ENCODE data around the gene POLR1B. TPM values are rescaled to one million over a fixed set of nuclear protein-coding genes. Genes with fewer than 3 reads are reported as not detected.
A peak's percentile ranks its signal among the peaks of the same experiment; 100 is the strongest.

POLR1B gene
- total RNA-seq, 1 experiment from 2014 or later, result 51.2 TPM

- DNase-seq (ENCODE audit: low spot score) (no peak), ATAC-seq (no peak)
- no peak for TF ChIP-seq ZBTB21 (CRISPR knock-in tag; IDR thresholded peaks at IDR 0.05; ENCODE audit: borderline replicate concordance)
- TF ChIP-seq, protein P1, sequence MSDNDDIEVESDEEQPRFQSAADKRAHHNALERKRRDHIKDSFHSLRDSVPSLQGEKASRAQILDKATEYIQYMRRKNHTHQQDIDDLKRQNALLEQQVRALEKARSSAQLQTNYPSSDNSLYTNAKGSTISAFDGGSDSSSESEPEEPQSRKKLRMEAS (CRISPR knock-in tag; IDR thresholded peaks at IDR 0.05), result no peak
- TF ChIP-seq, protein P2, sequence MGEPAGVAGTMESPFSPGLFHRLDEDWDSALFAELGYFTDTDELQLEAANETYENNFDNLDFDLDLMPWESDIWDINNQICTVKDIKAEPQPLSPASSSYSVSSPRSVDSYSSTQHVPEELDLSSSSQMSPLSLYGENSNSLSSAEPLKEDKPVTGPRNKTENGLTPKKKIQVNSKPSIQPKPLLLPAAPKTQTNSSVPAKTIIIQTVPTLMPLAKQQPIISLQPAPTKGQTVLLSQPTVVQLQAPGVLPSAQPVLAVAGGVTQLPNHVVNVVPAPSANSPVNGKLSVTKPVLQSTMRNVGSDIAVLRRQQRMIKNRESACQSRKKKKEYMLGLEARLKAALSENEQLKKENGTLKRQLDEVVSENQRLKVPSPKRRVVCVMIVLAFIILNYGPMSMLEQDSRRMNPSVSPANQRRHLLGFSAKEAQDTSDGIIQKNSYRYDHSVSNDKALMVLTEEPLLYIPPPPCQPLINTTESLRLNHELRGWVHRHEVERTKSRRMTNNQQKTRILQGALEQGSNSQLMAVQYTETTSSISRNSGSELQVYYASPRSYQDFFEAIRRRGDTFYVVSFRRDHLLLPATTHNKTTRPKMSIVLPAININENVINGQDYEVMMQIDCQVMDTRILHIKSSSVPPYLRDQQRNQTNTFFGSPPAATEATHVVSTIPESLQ (CRISPR knock-in tag; IDR thresholded peaks at IDR 0.05), result no peak
- TF ChIP-seq ZNF396 (CRISPR knock-in tag; IDR thresholded peaks at IDR 0.05; ENCODE audit: borderline replicate concordance), result no peak
- no peak for TF ChIP-seq ZNF423 (CRISPR knock-in tag; IDR thresholded peaks at IDR 0.05)
- no peak for TF ChIP-seq ELF4 (CRISPR knock-in tag; IDR thresholded peaks at IDR 0.05; ENCODE audit: low read depth)
- no peak for TF ChIP-seq ZNF317 (CRISPR knock-in tag; IDR thresholded peaks at IDR 0.05; ENCODE audit: borderline replicate concordance, low read depth)
- no peak for TF ChIP-seq ATF1 (CRISPR knock-in tag; IDR thresholded peaks at IDR 0.05)
- TF ChIP-seq FOXP1 (CRISPR knock-in tag; IDR thresholded peaks at IDR 0.05; ENCODE audit: borderline replicate concordance), result no peak
- TF ChIP-seq ARID4B (CRISPR knock-in tag; IDR thresholded peaks at IDR 0.05; ENCODE audit: borderline replicate concordance), result no peak
- no peak for TF ChIP-seq EMX1 (CRISPR knock-in tag; IDR thresholded peaks at IDR 0.05)
- TF ChIP-seq ZNF138 (CRISPR knock-in tag; conservative IDR thresholded peaks at IDR 0.05), result no peak
- ChIA-PET POLR2A (no interaction called here), CTCF (interaction anchor here (0.7 kb wide), 1 partner anchor 51 kb away, joined by 3 read pairs; no protein-coding TSS in a partner anchor)
- H3K9me3 Mint-ChIP-seq, result no peaks in the 10 kb centered on the region
- H3K36me3 Mint-ChIP-seq, result no peaks in the 10 kb centered on the region
- H3K4me1 Mint-ChIP-seq, result peaks cover 33% of the 10 kb centered on the region
- no peak overlapping the region for H3K4me3 Mint-ChIP-seq
- H3K27ac Mint-ChIP-seq, result no peak overlapping the region
- no peaks in the 10 kb centered on the region; the same call in 1 of the 2 replicates for H3K27me3 Mint-ChIP-seq (ENCODE audit: low read depth)
Measured at GRCh38 chr2:112618383-112618782, 76.1 kb downstream of the POLR1B start.

DNA sequence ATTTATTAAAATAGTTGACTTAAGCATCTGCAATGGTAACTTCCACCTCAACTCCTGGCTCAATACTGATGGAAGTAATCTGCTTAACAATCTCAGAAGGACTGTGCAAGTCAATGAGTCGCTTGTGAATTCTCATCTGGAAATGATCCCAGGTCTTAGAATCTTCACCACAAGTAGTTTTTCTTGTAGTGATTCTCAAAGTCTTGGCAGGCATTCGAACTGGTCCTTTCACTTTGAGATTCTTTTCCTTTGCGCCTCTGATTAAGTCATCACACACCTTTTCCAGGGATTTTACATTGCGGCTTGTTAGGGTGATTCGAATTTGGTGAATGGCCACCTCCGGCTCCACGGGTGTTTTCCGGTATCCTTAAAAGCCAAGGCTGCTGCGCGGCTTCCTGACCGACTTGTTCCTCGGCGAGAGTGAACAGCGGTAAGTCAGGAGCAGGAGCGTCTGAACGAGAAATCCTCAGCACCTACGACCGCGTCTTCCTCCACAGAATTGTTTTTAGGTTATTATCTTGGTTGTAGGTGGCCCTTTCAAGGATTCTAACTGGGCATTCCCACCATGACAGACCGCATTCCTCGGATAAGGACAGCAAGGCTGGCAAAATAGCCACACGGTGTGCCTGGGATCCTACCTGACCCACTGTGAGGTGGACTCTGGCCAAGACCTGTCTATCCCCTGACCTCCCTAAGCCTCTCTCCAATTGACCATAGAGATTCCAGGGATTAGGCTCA, 79.7 kb downstream of the POLR1B start:
- H3K27ac Mint-ChIP-seq, result 0 out of 2 replicates have a peak overlapping the region, but pooled peaks have one; percentile 48
- CTCF ChIA-PET, result interaction anchor here (1.2 kb wide), 1 partner anchor 105 kb away, joined by 3 read pairs; no protein-coding TSS in a partner anchor
- no peaks in the 10 kb centered on the region for H3K9me3 Mint-ChIP-seq
- TF ChIP-seq, protein P3, sequence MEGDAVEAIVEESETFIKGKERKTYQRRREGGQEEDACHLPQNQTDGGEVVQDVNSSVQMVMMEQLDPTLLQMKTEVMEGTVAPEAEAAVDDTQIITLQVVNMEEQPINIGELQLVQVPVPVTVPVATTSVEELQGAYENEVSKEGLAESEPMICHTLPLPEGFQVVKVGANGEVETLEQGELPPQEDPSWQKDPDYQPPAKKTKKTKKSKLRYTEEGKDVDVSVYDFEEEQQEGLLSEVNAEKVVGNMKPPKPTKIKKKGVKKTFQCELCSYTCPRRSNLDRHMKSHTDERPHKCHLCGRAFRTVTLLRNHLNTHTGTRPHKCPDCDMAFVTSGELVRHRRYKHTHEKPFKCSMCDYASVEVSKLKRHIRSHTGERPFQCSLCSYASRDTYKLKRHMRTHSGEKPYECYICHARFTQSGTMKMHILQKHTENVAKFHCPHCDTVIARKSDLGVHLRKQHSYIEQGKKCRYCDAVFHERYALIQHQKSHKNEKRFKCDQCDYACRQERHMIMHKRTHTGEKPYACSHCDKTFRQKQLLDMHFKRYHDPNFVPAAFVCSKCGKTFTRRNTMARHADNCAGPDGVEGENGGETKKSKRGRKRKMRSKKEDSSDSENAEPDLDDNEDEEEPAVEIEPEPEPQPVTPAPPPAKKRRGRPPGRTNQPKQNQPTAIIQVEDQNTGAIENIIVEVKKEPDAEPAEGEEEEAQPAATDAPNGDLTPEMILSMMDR (IDR thresholded peaks at IDR 0.05), result no peak
- TF ChIP-seq, protein P4, sequence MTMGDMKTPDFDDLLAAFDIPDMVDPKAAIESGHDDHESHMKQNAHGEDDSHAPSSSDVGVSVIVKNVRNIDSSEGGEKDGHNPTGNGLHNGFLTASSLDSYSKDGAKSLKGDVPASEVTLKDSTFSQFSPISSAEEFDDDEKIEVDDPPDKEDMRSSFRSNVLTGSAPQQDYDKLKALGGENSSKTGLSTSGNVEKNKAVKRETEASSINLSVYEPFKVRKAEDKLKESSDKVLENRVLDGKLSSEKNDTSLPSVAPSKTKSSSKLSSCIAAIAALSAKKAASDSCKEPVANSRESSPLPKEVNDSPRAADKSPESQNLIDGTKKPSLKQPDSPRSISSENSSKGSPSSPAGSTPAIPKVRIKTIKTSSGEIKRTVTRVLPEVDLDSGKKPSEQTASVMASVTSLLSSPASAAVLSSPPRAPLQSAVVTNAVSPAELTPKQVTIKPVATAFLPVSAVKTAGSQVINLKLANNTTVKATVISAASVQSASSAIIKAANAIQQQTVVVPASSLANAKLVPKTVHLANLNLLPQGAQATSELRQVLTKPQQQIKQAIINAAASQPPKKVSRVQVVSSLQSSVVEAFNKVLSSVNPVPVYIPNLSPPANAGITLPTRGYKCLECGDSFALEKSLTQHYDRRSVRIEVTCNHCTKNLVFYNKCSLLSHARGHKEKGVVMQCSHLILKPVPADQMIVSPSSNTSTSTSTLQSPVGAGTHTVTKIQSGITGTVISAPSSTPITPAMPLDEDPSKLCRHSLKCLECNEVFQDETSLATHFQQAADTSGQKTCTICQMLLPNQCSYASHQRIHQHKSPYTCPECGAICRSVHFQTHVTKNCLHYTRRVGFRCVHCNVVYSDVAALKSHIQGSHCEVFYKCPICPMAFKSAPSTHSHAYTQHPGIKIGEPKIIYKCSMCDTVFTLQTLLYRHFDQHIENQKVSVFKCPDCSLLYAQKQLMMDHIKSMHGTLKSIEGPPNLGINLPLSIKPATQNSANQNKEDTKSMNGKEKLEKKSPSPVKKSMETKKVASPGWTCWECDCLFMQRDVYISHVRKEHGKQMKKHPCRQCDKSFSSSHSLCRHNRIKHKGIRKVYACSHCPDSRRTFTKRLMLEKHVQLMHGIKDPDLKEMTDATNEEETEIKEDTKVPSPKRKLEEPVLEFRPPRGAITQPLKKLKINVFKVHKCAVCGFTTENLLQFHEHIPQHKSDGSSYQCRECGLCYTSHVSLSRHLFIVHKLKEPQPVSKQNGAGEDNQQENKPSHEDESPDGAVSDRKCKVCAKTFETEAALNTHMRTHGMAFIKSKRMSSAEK (CRISPR knock-in tag; IDR thresholded peaks at IDR 0.05; ENCODE audit: borderline replicate concordance), result no peak
- TF ChIP-seq SP1 (CRISPR knock-in tag; conservative IDR thresholded peaks at IDR 0.05) (no peak), SMAD3 (CRISPR knock-in tag; IDR thresholded peaks at IDR 0.05; ENCODE audit: borderline replicate concordance) (no peak), ZNF121 (CRISPR knock-in tag; IDR thresholded peaks at IDR 0.05) (no peak), PRRX2 (CRISPR knock-in tag; IDR thresholded peaks at IDR 0.05) (no peak), ESRRA (CRISPR knock-in tag; IDR thresholded peaks at IDR 0.05; ENCODE audit: borderline replicate concordance) (no peak)
- TF ChIP-seq, protein P5, sequence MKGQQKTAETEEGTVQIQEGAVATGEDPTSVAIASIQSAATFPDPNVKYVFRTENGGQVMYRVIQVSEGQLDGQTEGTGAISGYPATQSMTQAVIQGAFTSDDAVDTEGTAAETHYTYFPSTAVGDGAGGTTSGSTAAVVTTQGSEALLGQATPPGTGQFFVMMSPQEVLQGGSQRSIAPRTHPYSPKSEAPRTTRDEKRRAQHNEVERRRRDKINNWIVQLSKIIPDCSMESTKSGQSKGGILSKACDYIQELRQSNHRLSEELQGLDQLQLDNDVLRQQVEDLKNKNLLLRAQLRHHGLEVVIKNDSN (CRISPR knock-in tag; IDR thresholded peaks at IDR 0.05), result no peak
- DNase-seq (ENCODE audit: low spot score), result no peak
- no peak for ATAC-seq
- no peaks in the 10 kb centered on the region for H3K27me3 Mint-ChIP-seq (ENCODE audit: low read depth)
- no peaks in the 10 kb centered on the region for H3K36me3 Mint-ChIP-seq
- peaks cover 13% of the 10 kb centered on the region for H3K4me1 Mint-ChIP-seq
- POLR2A ChIA-PET, result interaction anchor here (0.7 kb wide), 1 partner anchor 88 kb away, joined by 3 read pairs; no protein-coding TSS in a partner anchor
- no peak overlapping the region for H3K4me3 Mint-ChIP-seq
